ENCODE results near the gene VPS35L. TPM values are rescaled to one million over a fixed set of nuclear protein-coding genes. Genes with fewer than 3 reads are reported as not detected.

The VPS35L gene
- total RNA-seq, 2 experiments from 2014 or later, result 25.8 to 28.3 TPM

DNA sequence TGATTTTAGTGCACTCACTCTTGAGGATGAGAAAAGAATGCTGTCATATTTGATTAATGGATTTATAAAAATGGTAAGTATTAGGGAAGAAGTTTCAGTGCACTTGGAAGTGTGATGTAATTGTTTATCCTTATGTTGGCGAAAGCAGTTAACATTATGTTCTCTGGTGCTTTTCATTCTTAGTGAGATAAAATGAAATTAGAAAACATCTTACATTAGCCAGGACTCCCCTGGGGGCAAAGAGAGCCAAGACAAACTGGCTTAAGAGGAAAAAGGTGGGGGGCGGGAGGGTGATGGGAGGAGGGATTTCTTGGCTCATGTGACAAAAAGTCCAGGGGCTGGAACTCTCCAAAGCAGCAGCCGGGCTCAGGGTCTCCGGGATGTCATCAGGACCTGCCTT lies 89.4 kb downstream of the VPS35L start:
- Mint-ChIP-seq H3K27ac (no peak overlapping the region), H3K4me3 (no peak overlapping the region), H3K9me3 (no peaks in the 10 kb centered on the region), H3K36me3 (ENCODE audit: low read depth) (peaks cover 50% of the 10 kb centered on the region), H3K4me1 (ENCODE audit: low read depth) (peaks cover 9% of the 10 kb centered on the region), H3K27me3 (no peaks in the 10 kb centered on the region)
- no peaks in the 10 kb centered on the region for H3K27me3 ChIP-seq (ENCODE audit: control insufficient read depth in 1 of 2, insufficient read depth in 2 of 2, low read length in 2 of 2)
- CTCF ChIA-PET, result no interaction called here
- H3K4me1 ChIP-seq (ENCODE audit: insufficient read depth, low read length), result peaks cover 10% of the 10 kb centered on the region
- POLR2A ChIA-PET, result no interaction called here
- no peak overlapping the region for H3K4me3 ChIP-seq (ENCODE audit: low read length)
- ATAC-seq (ENCODE audit: poor library complexity) (no peak), DNase-seq (no peak)
- no peak overlapping the region for H3K27ac ChIP-seq (ENCODE audit: low read depth in 1 of 2, low read length in 2 of 2)
- intact Hi-C loops (cut with DNase I, micrococcal nuclease), result loop anchor here in 1 of 2 experiments (10.0 kb wide), 1 partner anchor 60 kb away; no protein-coding TSS in a partner anchor
- H3K9me3 ChIP-seq (ENCODE audit: control insufficient read depth in 1 of 2, insufficient read depth in 1 of 2, low read length in 2 of 2), result no peaks in the 10 kb centered on the region
- peaks cover 28% of the 10 kb centered on the region for H3K36me3 ChIP-seq (ENCODE audit: insufficient read depth, low read length)
- TF ChIP-seq, protein P1, sequence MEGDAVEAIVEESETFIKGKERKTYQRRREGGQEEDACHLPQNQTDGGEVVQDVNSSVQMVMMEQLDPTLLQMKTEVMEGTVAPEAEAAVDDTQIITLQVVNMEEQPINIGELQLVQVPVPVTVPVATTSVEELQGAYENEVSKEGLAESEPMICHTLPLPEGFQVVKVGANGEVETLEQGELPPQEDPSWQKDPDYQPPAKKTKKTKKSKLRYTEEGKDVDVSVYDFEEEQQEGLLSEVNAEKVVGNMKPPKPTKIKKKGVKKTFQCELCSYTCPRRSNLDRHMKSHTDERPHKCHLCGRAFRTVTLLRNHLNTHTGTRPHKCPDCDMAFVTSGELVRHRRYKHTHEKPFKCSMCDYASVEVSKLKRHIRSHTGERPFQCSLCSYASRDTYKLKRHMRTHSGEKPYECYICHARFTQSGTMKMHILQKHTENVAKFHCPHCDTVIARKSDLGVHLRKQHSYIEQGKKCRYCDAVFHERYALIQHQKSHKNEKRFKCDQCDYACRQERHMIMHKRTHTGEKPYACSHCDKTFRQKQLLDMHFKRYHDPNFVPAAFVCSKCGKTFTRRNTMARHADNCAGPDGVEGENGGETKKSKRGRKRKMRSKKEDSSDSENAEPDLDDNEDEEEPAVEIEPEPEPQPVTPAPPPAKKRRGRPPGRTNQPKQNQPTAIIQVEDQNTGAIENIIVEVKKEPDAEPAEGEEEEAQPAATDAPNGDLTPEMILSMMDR (IDR thresholded peaks at IDR 0.05), result no peak

DNA sequence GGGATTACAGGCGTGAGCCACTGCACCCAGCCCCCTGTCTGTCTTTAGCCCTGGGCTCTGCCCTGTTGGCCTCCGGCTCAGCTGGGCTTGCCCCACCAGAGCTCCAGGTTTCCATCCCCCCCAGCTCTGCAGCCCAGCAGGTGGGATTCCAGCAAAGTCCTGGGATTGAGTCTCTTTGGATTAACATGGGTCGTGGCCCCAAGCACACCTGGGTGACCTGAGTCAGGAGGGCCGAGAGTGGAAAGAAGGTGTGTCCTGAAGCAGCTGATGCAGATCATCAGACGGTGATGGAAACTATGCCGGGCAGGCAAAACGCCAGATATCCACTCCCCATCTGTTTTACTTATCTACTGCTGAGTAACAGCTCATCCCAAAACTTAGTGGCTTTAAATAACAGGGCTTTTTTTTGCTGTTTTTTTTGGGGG lies 90.1 kb downstream of the VPS35L start:
- no peaks in the 10 kb centered on the region for H3K27me3 ChIP-seq (ENCODE audit: control insufficient read depth in 1 of 2, insufficient read depth in 2 of 2, low read length in 2 of 2)
- H3K36me3 ChIP-seq (ENCODE audit: insufficient read depth, low read length), result peaks cover 28% of the 10 kb centered on the region
- H3K9me3 Mint-ChIP-seq, result no peaks in the 10 kb centered on the region
- H3K27ac Mint-ChIP-seq, result no peak overlapping the region
- H3K27ac ChIP-seq (ENCODE audit: low read depth in 1 of 2, low read length in 2 of 2), result no peak overlapping the region
- no peak overlapping the region for H3K4me3 Mint-ChIP-seq
- ATAC-seq (ENCODE audit: poor library complexity) (no peak), DNase-seq (no peak)
- H3K4me3 ChIP-seq (ENCODE audit: low read length), result no peak overlapping the region
- H3K4me1 ChIP-seq (ENCODE audit: insufficient read depth, low read length), result peaks cover 6% of the 10 kb centered on the region
- intact Hi-C loops (cut with DNase I, micrococcal nuclease), result loop anchor here in 1 of 2 experiments (10.0 kb wide), 1 partner anchor 61 kb away; no protein-coding TSS in a partner anchor
- no peaks in the 10 kb centered on the region for H3K9me3 ChIP-seq (ENCODE audit: control insufficient read depth in 1 of 2, insufficient read depth in 1 of 2, low read length in 2 of 2)
- H3K4me1 Mint-ChIP-seq (ENCODE audit: low read depth), result peaks cover 2% of the 10 kb centered on the region
- peaks cover 49% of the 10 kb centered on the region for H3K36me3 Mint-ChIP-seq (ENCODE audit: low read depth)
- TF ChIP-seq, protein P1 (IDR thresholded peaks at IDR 0.05), result no peak
- POLR2A ChIA-PET, result no interaction called here
- CTCF ChIA-PET, result no interaction called here
- no peaks in the 10 kb centered on the region for H3K27me3 Mint-ChIP-seq

DNA sequence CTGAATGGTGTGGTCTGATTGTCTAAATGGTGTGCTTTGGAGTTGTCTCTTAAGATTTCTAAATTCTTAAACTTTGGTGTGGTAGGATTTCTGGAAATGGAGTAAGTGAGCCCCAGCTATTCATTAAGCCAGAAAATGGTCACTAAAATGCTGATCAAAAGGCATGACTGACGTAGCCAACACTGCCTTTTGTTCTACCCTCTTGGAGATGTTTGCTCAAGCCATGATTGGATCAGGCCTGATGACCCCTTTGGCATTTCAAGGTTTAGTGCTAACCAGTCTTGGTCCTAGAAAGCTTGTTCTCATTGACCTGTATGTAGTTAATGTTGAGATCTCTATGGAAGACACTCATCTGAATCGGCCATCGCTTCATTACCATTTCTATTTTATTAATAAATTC lies 94.5 kb downstream of the VPS35L start:
- H3K36me3 Mint-ChIP-seq (ENCODE audit: low read depth), result peaks cover 69% of the 10 kb centered on the region
- no peaks in the 10 kb centered on the region for H3K27me3 Mint-ChIP-seq
- H3K27me3 ChIP-seq (ENCODE audit: control insufficient read depth in 1 of 2, insufficient read depth in 2 of 2, low read length in 2 of 2), result no peaks in the 10 kb centered on the region
- ChIA-PET POLR2A (interaction anchor here (0.9 kb wide), 1 partner anchor 8 kb away, joined by 3 read pairs; no protein-coding TSS in a partner anchor), CTCF (no interaction called here)
- no peak overlapping the region for H3K4me3 Mint-ChIP-seq
- no peaks in the 10 kb centered on the region for H3K4me1 ChIP-seq (ENCODE audit: insufficient read depth, low read length)
- H3K4me3 ChIP-seq (ENCODE audit: low read length), result no peak overlapping the region
- intact Hi-C loops (cut with DNase I, micrococcal nuclease), result loop anchor here in 1 of 2 experiments (10.0 kb wide), 1 partner anchor 65 kb away; no protein-coding TSS in a partner anchor
- no peaks in the 10 kb centered on the region for H3K9me3 ChIP-seq (ENCODE audit: control insufficient read depth in 1 of 2, insufficient read depth in 1 of 2, low read length in 2 of 2)
- no peak overlapping the region for H3K27ac ChIP-seq (ENCODE audit: low read depth in 1 of 2, low read length in 2 of 2)
- ATAC-seq (ENCODE audit: poor library complexity) (no peak), DNase-seq (no peak)
- no peaks in the 10 kb centered on the region for H3K9me3 Mint-ChIP-seq
- H3K27ac Mint-ChIP-seq, result no peak overlapping the region
- TF ChIP-seq, protein P1 (IDR thresholded peaks at IDR 0.05), result no peak
- peaks cover 42% of the 10 kb centered on the region for H3K36me3 ChIP-seq (ENCODE audit: insufficient read depth, low read length)
- H3K4me1 Mint-ChIP-seq (ENCODE audit: low read depth), result no peaks in the 10 kb centered on the region

Measured in CD4-positive, alpha-beta T cell (primary cell).